ENCODE measurements around the gene SLC9A8. TPM values are rescaled to one million over a fixed set of nuclear protein-coding genes. Genes with fewer than 3 reads are reported as not detected.

The SLC9A8 gene
- total RNA-seq, 1 donor from 2014 or later = 10.3 TPM

Other genes with a start within 250 kb of the SLC9A8 start
- gene PTGIS, start 244.7 kb upstream of the SLC9A8 start, total RNA-seq = 0.20 and 0.44 TPM in 2 replicates
- 34.4 and 61.9 TPM in 2 replicates for gene B4GALT5, start 99.0 kb upstream of the SLC9A8 start, total RNA-seq
- 0.65 and 0.99 TPM in 2 replicates for gene SPATA2, start 102.7 kb downstream of the SLC9A8 start, total RNA-seq
- 25.9 and 37.3 TPM in 2 replicates for gene RNF114, start 123.6 kb downstream of the SLC9A8 start, total RNA-seq
- gene SNAI1, start 170.2 kb downstream of the SLC9A8 start, total RNA-seq = 1.1 and 1.8 TPM in 2 replicates

Measured in lung microvascular endothelial cell (primary cell).